ENCODE results near the gene DGKI. TPM values are rescaled to one million over a fixed set of nuclear protein-coding genes. Genes with fewer than 3 reads are reported as not detected.

Gene DGKI
- total and polyA plus RNA-seq, 2 experiments from 2014 or later = 0.16 to 1.0 TPM

DNA sequence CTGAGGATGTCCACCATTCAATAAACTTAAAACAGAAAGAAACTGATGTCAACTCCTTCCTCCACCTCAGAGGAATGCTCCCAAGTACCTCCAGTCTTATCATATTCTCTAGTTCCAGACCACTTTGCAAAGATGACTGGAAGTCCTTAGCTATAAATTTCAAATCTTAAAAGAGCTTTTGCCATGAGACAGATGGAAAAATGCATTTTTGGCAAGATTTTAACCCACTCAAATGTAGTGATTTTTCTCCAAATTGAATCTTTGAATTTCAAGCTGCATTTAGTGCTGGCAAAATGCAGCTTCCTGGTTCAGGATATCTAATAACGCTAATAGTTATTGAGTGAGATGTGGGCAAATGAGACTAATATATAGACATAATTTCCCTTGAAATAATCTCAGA lies 33.2 kb downstream of the DGKI start (continued):
- TF ChIP-seq, protein P1, sequence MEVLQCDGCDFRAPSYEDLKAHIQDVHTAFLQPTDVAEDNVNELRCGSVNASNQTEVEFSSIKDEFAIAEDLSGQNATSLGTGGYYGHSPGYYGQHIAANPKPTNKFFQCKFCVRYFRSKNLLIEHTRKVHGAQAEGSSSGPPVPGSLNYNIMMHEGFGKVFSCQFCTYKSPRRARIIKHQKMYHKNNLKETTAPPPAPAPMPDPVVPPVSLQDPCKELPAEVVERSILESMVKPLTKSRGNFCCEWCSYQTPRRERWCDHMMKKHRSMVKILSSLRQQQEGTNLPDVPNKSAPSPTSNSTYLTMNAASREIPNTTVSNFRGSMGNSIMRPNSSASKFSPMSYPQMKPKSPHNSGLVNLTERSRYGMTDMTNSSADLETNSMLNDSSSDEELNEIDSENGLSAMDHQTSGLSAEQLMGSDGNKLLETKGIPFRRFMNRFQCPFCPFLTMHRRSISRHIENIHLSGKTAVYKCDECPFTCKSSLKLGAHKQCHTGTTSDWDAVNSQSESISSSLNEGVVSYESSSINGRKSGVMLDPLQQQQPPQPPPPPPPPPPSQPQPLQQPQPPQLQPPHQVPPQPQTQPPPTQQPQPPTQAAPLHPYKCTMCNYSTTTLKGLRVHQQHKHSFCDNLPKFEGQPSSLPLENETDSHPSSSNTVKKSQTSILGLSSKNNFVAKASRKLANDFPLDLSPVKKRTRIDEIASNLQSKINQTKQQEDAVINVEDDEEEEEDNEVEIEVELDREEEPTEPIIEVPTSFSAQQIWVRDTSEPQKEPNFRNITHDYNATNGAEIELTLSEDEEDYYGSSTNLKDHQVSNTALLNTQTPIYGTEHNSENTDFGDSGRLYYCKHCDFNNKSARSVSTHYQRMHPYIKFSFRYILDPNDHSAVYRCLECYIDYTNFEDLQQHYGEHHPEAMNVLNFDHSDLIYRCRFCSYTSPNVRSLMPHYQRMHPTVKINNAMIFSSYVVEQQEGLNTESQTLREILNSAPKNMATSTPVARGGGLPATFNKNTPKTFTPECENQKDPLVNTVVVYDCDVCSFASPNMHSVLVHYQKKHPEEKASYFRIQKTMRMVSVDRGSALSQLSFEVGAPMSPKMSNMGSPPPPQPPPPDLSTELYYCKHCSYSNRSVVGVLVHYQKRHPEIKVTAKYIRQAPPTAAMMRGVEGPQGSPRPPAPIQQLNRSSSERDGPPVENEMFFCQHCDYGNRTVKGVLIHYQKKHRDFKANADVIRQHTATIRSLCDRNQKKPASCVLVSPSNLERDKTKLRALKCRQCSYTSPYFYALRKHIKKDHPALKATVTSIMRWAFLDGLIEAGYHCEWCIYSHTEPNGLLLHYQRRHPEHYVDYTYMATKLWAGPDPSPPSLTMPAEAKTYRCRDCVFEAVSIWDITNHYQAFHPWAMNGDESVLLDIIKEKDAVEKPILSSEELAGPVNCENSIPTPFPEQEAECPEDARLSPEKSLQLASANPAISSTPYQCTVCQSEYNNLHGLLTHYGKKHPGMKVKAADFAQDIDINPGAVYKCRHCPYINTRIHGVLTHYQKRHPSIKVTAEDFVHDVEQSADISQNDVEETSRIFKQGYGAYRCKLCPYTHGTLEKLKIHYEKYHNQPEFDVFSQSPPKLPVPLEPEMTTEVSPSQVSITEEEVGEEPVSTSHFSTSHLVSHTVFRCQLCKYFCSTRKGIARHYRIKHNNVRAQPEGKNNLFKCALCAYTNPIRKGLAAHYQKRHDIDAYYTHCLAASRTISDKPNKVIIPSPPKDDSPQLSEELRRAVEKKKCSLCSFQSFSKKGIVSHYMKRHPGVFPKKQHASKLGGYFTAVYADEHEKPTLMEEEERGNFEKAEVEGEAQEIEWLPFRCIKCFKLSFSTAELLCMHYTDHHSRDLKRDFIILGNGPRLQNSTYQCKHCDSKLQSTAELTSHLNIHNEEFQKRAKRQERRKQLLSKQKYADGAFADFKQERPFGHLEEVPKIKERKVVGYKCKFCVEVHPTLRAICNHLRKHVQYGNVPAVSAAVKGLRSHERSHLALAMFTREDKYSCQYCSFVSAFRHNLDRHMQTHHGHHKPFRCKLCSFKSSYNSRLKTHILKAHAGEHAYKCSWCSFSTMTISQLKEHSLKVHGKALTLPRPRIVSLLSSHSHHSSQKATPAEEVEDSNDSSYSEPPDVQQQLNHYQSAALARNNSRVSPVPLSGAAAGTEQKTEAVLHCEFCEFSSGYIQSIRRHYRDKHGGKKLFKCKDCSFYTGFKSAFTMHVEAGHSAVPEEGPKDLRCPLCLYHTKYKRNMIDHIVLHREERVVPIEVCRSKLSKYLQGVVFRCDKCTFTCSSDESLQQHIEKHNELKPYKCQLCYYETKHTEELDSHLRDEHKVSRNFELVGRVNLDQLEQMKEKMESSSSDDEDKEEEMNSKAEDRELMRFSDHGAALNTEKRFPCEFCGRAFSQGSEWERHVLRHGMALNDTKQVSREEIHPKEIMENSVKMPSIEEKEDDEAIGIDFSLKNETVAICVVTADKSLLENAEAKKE (CRISPR knock-in tag; IDR thresholded peaks at IDR 0.05) = no peak
- TF ChIP-seq, protein P2, sequence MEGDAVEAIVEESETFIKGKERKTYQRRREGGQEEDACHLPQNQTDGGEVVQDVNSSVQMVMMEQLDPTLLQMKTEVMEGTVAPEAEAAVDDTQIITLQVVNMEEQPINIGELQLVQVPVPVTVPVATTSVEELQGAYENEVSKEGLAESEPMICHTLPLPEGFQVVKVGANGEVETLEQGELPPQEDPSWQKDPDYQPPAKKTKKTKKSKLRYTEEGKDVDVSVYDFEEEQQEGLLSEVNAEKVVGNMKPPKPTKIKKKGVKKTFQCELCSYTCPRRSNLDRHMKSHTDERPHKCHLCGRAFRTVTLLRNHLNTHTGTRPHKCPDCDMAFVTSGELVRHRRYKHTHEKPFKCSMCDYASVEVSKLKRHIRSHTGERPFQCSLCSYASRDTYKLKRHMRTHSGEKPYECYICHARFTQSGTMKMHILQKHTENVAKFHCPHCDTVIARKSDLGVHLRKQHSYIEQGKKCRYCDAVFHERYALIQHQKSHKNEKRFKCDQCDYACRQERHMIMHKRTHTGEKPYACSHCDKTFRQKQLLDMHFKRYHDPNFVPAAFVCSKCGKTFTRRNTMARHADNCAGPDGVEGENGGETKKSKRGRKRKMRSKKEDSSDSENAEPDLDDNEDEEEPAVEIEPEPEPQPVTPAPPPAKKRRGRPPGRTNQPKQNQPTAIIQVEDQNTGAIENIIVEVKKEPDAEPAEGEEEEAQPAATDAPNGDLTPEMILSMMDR (conservative IDR thresholded peaks at IDR 0.05; ENCODE audit: low read depth in 2 of 2) = no peak
- no peak for TF ChIP-seq JUNB (IDR thresholded peaks at IDR 0.05; ENCODE audit: unreplicated experiment)

DNA sequence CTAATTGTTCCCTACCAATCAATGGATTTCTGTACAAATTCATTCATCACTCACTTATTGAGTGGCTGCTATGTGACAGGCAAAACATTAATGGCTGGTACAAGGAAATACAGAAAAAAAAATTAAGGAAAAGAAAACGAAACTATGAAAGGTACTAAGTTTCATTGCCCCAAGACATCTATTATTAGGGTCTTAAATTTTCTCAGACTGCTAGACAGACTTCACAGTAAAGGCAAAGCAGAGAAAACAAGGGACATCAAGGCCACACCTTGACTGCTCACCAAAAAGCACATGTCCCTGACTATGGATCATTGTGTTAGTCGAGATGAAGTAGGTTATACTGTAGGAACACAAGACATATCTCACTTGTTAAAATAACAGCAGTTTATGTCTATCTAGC lies 36.5 kb downstream of the DGKI start:
- peaks cover 8% of the 10 kb centered on the region for H3K4me1 Mint-ChIP-seq
- H3K4me1 ChIP-seq (ENCODE audit: insufficient read depth) = peaks cover 11% of the 10 kb centered on the region; the same call in 1 of the 2 replicates
- DNase-seq (ENCODE audit: low spot score) (no peak), ATAC-seq (no peak)
- H3K9me2 ChIP-seq (ENCODE audit: insufficient read depth) = peaks cover 9% of the 10 kb centered on the region; the same call in 1 of the 2 replicates
- H3K9me3 Mint-ChIP-seq = no peaks in the 10 kb centered on the region
- no peak overlapping the region for H3K4me3 ChIP-seq
- H3K27me3 Mint-ChIP-seq (ENCODE audit: insufficient read depth, low read depth, poor library complexity) = no peaks in the 10 kb centered on the region
- H3K4me3 Mint-ChIP-seq = no peak overlapping the region
- H3K36me3 Mint-ChIP-seq (ENCODE audit: low read depth) = no peaks in the 10 kb centered on the region
- no peaks in the 10 kb centered on the region for H3K27me3 ChIP-seq (ENCODE audit: insufficient read depth)
- H3K27ac Mint-ChIP-seq = no peak overlapping the region
- no peak overlapping the region for H3K4me2 ChIP-seq
- H3K27ac ChIP-seq (ENCODE audit: low read depth) = no peak overlapping the region
- H3K79me2 ChIP-seq (replicated peaks; ENCODE audit: insufficient read depth) = no peaks in the 10 kb centered on the region
- H3K36me3 ChIP-seq (ENCODE audit: insufficient read depth) = no peaks in the 10 kb centered on the region
- no peaks in the 10 kb centered on the region for H3F3A ChIP-seq (replicated peaks; ENCODE audit: low read depth)
- H4K20me1 ChIP-seq (replicated peaks; ENCODE audit: insufficient read depth) = no peaks in the 10 kb centered on the region; the same call in 1 of the 2 replicates
- H2AFZ ChIP-seq = no peak overlapping the region
- TF ChIP-seq EZH2phosphoT487 (IDR thresholded peaks at IDR 0.05; ENCODE audit: unreplicated experiment) (no peak), STAT1 (IDR thresholded peaks at IDR 0.05; ENCODE audit: unreplicated experiment) (no peak), POLR2AphosphoS5 (IDR thresholded peaks at IDR 0.05; ENCODE audit: low read depth) (no peak), NANOG (IDR thresholded peaks at IDR 0.05; ENCODE audit: borderline replicate concordance) (no peak), ZNF331 (CRISPR knock-in tag; IDR thresholded peaks at IDR 0.05; ENCODE audit: low read depth) (no peak), CREB1 (CRISPR knock-in tag; IDR thresholded peaks at IDR 0.05; ENCODE audit: low read depth) (no peak)
- TF ChIP-seq, protein P1 (CRISPR knock-in tag; IDR thresholded peaks at IDR 0.05) = no peak

All from GM23338 (cell line).